CD14-positive monocyte (primary cell): ENCODE measurements around the gene SEMA5B. TPM values are rescaled to one million over a fixed set of nuclear protein-coding genes. Genes with fewer than 3 reads are reported as not detected.

Experiments
- DNase-seq, 3 donors: peaks; one replicate each; pipeline ENCODE4 v3.0.0-alpha.2; 2011 to 2022
- H2AFZ ChIP-seq: 2 replicates; pipeline ENCODE4 v1.6.0; 2012; ENCODE audit warnings: mild to moderate bottlenecking, low read depth, low read length, inconsistent platforms; ENCODE audit not compliant: insufficient read depth, poor library complexity, severe bottlenecking
- H3K27ac ChIP-seq, 2 donors: 1 replicate in 1 of 2; 2 replicates in 1 of 2; pipeline ENCODE4 v1.5.1; 2012 to 2013; ENCODE audit warnings: low read length in 2 of 2, control low read depth in 1 of 2, inconsistent platforms in 1 of 2, low read depth in 1 of 2, mild to moderate bottlenecking in 1 of 2
- H3K27me3 ChIP-seq, 2 donors: one replicate each; pipeline versions ENCODE4 v1.6.0 to v1.6.1; 2011 to 2013; ENCODE audit warnings: low read length in 2 of 2; ENCODE audit not compliant: control insufficient read depth in 2 of 2, insufficient read depth in 2 of 2
- H3K36me3 ChIP-seq, 2 donors: replicated peaks in 1 of 2; 1 replicate in 1 of 2; 2 replicates in 1 of 2; pipeline versions ENCODE4 v1.5.1 to v1.6.1; 2012 to 2013; ENCODE audit warnings: low read length in 2 of 2, control low read depth in 1 of 2, inconsistent platforms in 1 of 2, mild to moderate bottlenecking in 1 of 2; ENCODE audit not compliant: insufficient read depth in 2 of 2, control insufficient read depth in 1 of 2
- H3K4me1 ChIP-seq, 2 donors: 1 replicate in 1 of 2; 2 replicates in 1 of 2; pipeline versions ENCODE4 v1.5.1 to v1.6.1; 2012 to 2013; ENCODE audit warnings: low read length in 2 of 2, control low read depth in 1 of 2, inconsistent platforms in 1 of 2, mild to moderate bottlenecking in 1 of 2, moderate library complexity in 1 of 2; ENCODE audit not compliant: insufficient read depth in 2 of 2, control insufficient read depth in 1 of 2
- H3K4me2 ChIP-seq: replicated peaks from 2 replicates; pipeline ENCODE3; 2012; ENCODE audit warnings: low read length, moderate library complexity, mild to moderate bottlenecking; ENCODE audit not compliant: poor library complexity, severe bottlenecking; ENCODE audit errors: extremely low read depth
- H3K4me3 ChIP-seq, 3 experiments: fragments of 200-600 bp in 1 of 3; sonication (generic) in 1 of 3; replicated peaks in 1 of 3; 1 replicate in 2 of 3; 2 replicates in 1 of 3; pipeline ENCODE4 v1.5.1; 2011 to 2013; ENCODE audit warnings: low read length in 3 of 3, mild to moderate bottlenecking in 3 of 3, control low read depth in 2 of 3, low read depth in 2 of 3, inconsistent platforms in 1 of 3, moderate library complexity in 1 of 3
- H3K79me2 ChIP-seq: 2 replicates; pipeline ENCODE4 v1.6.0; 2012; ENCODE audit warnings: mild to moderate bottlenecking, control low read depth, inconsistent platforms, low read length, moderate library complexity; ENCODE audit not compliant: insufficient read depth
- H3K9ac ChIP-seq: 2 replicates; pipeline ENCODE4 v1.6.0; 2017; ENCODE audit warnings: low read length, mild to moderate bottlenecking; ENCODE audit not compliant: insufficient read depth, poor library complexity, severe bottlenecking
- H3K9me3 ChIP-seq, 2 donors: replicated peaks in 1 of 2; 1 replicate in 1 of 2; 2 replicates in 1 of 2; pipeline versions ENCODE4 v1.5.1 to v1.6.1; 2012 to 2013; ENCODE audit warnings: low read length in 2 of 2, control low read depth in 1 of 2; ENCODE audit not compliant: control insufficient read depth in 1 of 2, insufficient read depth in 1 of 2
- H4K20me1 ChIP-seq: 2 replicates; pipeline ENCODE4 v1.6.0; 2012; ENCODE audit warnings: mild to moderate bottlenecking, low read length, control low read depth, moderate library complexity; ENCODE audit not compliant: insufficient read depth
- H3K27ac Mint-ChIP-seq, 7 donors: one replicate each; pipeline ENCODE4 v1.8.0; 2020; ENCODE audit warnings: mild to moderate bottlenecking in 7 of 7, mixed read lengths in 7 of 7, moderate library complexity in 6 of 7, inconsistent platforms in 2 of 7
- H3K27me3 Mint-ChIP-seq, 3 donors: one replicate each; pipeline ENCODE4 v1.8.0; 2021 to 2022; ENCODE audit warnings: low read depth in 3 of 3, mild to moderate bottlenecking in 3 of 3, mixed read lengths in 3 of 3, moderate library complexity in 3 of 3, inconsistent platforms in 1 of 3
- H3K36me3 Mint-ChIP-seq, 2 donors: one replicate each; pipeline ENCODE4 v1.8.0; 2020; ENCODE audit warnings: mixed read lengths in 2 of 2, inconsistent platforms in 1 of 2, mild to moderate bottlenecking in 1 of 2
- H3K4me1 Mint-ChIP-seq: one replicate; pipeline ENCODE4 v1.8.0; 2020; ENCODE audit warnings: mild to moderate bottlenecking, mixed read lengths
- H3K4me3 Mint-ChIP-seq, 2 donors: one replicate each; pipeline ENCODE4 v1.8.0; 2020; ENCODE audit warnings: mild to moderate bottlenecking in 2 of 2, mixed read lengths in 2 of 2, moderate library complexity in 1 of 2
- H3K9me3 Mint-ChIP-seq, 7 donors: one replicate each; pipeline ENCODE4 v1.8.0; 2020 to 2022; ENCODE audit warnings: mixed read lengths in 7 of 7, mild to moderate bottlenecking in 6 of 7, moderate library complexity in 6 of 7, inconsistent platforms in 2 of 7
- CTCF ChIP-seq: fragments of 200-600 bp; IDR thresholded peaks from one replicate; pipeline ENCODE4 v1.8.0; 2022; ENCODE audit warnings: antibody characterized with exemption, mild to moderate bottlenecking
- WGBS: methylation state at CpG from one replicate; pipeline ENCODE4 v1.1.5; 2013; ENCODE audit warnings: missing lambda C conversion rate; ENCODE audit not compliant: insufficient coverage; 5-methylcytosine and 5-hydroxymethylcytosine counted together
- intact Hi-C, 2 donors: fragments of 100-400 bp; cut with micrococcal nuclease; formaldehyde crosslinking; loops; one replicate each; pipeline versions ENCODE4 v1.15.0 to v1.15.1; 2023
- polyA plus RNA-seq, 3 donors: library from polyadenylated mRNA; depleted of rRNA in 1 of 3; unstranded in 2 of 3; stranded (reverse) in 1 of 3; fragments of 300-500 nt in 2 of 3; fragments of >200 nt in 1 of 3; fragmentation: Illumina TruSeq in 2 of 3; gene quantifications; 1 replicate in 2 of 3; 2 replicates in 1 of 3; pipeline ENCODE4 v1.2.3, GENCODE V29; 2012 to 2021

SEMA5B gene
- polyA plus RNA-seq, 3 donors: not detected

GRCh38 chr3:123044981-123045763 is 17.6 kb upstream of the SEMA5B start:
- intact Hi-C loops: no loop called here
- H3K27me3 ChIP-seq: no peaks in the 10 kb centered on the region
- DNase-seq: no peak
- peaks cover 0 to 2% (median 0%) of the 10 kb centered on the region in 7 donors for H3K9me3 Mint-ChIP-seq
- H3K27ac Mint-ChIP-seq: no peak overlapping the region
- WGBS: no CpG with 5 or more reads among the region's 5 CpGs
- TF ChIP-seq CTCF: no peak
- H3K4me1 ChIP-seq: no peaks in the 10 kb centered on the region
- no peaks in the 10 kb centered on the region for H4K20me1 ChIP-seq
- H2AFZ ChIP-seq: no peak overlapping the region
- H3K36me3 ChIP-seq: no peaks in the 10 kb centered on the region
- H3K4me1 Mint-ChIP-seq: no peaks in the 10 kb centered on the region
- no peaks in the 10 kb centered on the region for H3K9me3 ChIP-seq
- peaks cover 2 to 4% (median 3%) of the 10 kb centered on the region in 3 donors for H3K27me3 Mint-ChIP-seq
- no peaks in the 10 kb centered on the region for H3K79me2 ChIP-seq
- no peak overlapping the region for H3K4me2 ChIP-seq
- H3K36me3 Mint-ChIP-seq: no peaks in the 10 kb centered on the region
- H3K27ac ChIP-seq: no peak overlapping the region
- H3K4me3 ChIP-seq: no peak overlapping the region
- H3K9ac ChIP-seq: no peak overlapping the region
- no peak overlapping the region for H3K4me3 Mint-ChIP-seq

GRCh38 chr3:123042413-123042812 is 14.8 kb upstream of the SEMA5B start:
- Histone ChIP-seq H4K20me1 (no peaks in the 10 kb centered on the region), H3K9ac (no peak overlapping the region), H2AFZ (no peak overlapping the region), H3K27me3 (no peaks in the 10 kb centered on the region), H3K4me1 (no peaks in the 10 kb centered on the region), H3K79me2 (no peaks in the 10 kb centered on the region), H3K36me3 (no peaks in the 10 kb centered on the region), H3K4me3 (no peak overlapping the region), H3K9me3 (no peaks in the 10 kb centered on the region), H3K4me2 (no peak overlapping the region), H3K27ac (no peak overlapping the region)
- Mint-ChIP-seq H3K4me1 (no peaks in the 10 kb centered on the region), H3K27me3 (peaks cover 3 to 8% (median 4%) of the 10 kb centered on the region in 3 donors), H3K9me3 (peaks cover 0 to 2% (median 0%) of the 10 kb centered on the region in 7 donors), H3K36me3 (no peaks in the 10 kb centered on the region), H3K27ac (no peak overlapping the region), H3K4me3 (no peak overlapping the region)
- 95% methylated on average over 4 of the region's 6 CpGs for WGBS
- DNase-seq: no peak
- intact Hi-C loops: no loop called here
- no peak for TF ChIP-seq CTCF
